Choroid plexus epithelial cell (primary cell): ENCODE measurements around the gene SRGAP1.
"Not testable (repeated sequence)": the region's sequence is repeated elsewhere in the genome, so short reads cannot be mapped to it uniquely, and the experiment has no call there.

Experiments
- DNase-seq: peaks from one replicate; pipeline ENCODE4 v3.0.0-alpha.2; 2010; ENCODE audit warnings: low read depth
- H3K4me3 ChIP-seq: 2 replicates; pipeline ENCODE4 v1.5.1; 2011; ENCODE audit warnings: low read depth, mild to moderate bottlenecking, control low read depth, low read length, moderate library complexity
- CTCF ChIP-seq: conservative IDR thresholded peaks from 2 replicates; pipeline ENCODE4 v1.5.1; 2011; ENCODE audit warnings: low read depth, mild to moderate bottlenecking, control low read depth, inconsistent platforms, low read length, moderate library complexity

SRGAP1 gene

GRCh38 chr12:63857771-63858670 lies 13.5 kb downstream of the SRGAP1 start:
- DNase-seq: peak; percentile 71
- TF ChIP-seq CTCF: no peak
- no peak overlapping the region for H3K4me3 ChIP-seq

- DNase-seq, H3K4me3 ChIP-seq: not testable (repeated sequence)
These were observed 15.4 kb downstream of the SRGAP1 start for GRCh38 chr12:63859880-63860279.

GRCh38 chr12:63862187-63862968 lies 17.9 kb downstream of the SRGAP1 start:
- no peak for DNase-seq
- TF ChIP-seq CTCF: no peak
- H3K4me3 ChIP-seq: no peak overlapping the region

DNA sequence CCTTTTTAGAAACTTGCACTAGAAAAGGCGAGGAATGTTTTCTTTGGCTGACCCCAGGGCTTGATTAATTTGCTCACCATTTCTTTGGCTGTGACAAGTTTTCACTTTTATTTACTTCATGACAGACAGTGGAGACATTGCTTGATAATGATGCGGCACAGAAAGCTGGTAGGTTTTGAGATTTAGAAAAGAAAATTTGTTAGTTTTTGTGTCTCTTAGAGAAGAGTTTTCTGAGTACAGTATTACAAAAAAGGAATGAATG lies 18.4 kb downstream of the SRGAP1 start:
- no peak for TF ChIP-seq CTCF
- no peak overlapping the region for H3K4me3 ChIP-seq
- DNase-seq: no peak

DNA sequence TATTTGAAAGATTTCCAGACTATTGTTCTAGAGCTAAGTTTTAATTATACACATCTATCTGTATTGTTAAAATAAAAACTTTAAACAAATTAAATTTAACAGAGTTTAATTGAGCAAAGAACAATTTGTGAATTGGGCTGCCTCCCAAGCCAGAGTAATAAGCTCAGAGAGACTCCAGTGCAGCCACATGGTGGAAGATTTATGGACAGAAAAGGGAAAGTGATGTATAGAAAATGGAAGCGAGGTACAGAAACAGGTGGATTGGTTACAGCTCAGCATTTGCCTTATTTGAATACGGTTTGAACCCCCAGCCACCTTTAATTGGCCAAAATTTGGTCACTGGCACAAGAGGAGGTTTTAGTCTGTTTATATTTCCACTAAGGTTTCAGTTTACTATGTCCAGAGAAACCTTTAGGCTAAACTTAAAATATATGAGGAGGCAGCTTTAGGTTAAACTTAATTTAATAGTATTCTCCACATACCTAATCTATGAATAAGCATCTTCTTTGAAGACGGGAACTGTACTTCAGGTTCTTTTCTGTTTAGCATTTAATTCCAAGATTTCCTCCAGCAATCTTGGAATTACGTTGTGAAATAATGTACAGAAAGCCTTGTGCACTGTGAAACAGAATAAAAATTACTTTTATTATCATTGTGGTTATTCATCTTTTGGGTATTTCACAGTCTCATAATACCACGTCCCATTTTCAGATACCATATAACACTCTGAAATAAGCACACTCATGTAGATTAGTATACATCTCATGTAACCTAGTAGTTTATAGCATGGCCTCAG lies 19.4 kb downstream of the SRGAP1 start:
- TF ChIP-seq CTCF: no peak
- no peak for DNase-seq
- H3K4me3 ChIP-seq: no peak overlapping the region

GRCh38 chr12:63864454-63864706 lies 19.9 kb downstream of the SRGAP1 start:
- DNase-seq: no peak
- H3K4me3 ChIP-seq: no peak overlapping the region
- TF ChIP-seq CTCF: no peak

- H3K4me3 ChIP-seq: no peak overlapping the region
- no peak for DNase-seq
- no peak for TF ChIP-seq CTCF
These were observed 20.9 kb downstream of the SRGAP1 start for GRCh38 chr12:63865448-63865847.
